ENCODE measurements around the gene OR1J2.
"Not testable (repeated sequence)": the region's sequence is repeated elsewhere in the genome, so short reads cannot be mapped to it uniquely, and the experiment has no call there.

OR1J2 gene

GRCh38 chr9:122510502-122510901 is at the start of gene OR1J2:
Gene OR1J2, plus strand, starts transcription at chr9:122510802. Its CDS starts 0 bp downstream, at chr9:122510802.
- DNase-seq: no peak

- DNase-seq: no peak
These were observed 46.6 kb upstream of the OR1J2 start for GRCh38 chr9:122463828-122464632.

GRCh38 chr9:122464633-122465567 is 45.7 kb upstream of the OR1J2 start:
- peak; percentile 19 for DNase-seq

- DNase-seq: no peak
These were observed 44.1 kb upstream of the OR1J2 start for GRCh38 chr9:122466456-122466855.

GRCh38 chr9:122468735-122469134 is 41.9 kb upstream of the OR1J2 start:
- DNase-seq: no peak

GRCh38 chr9:122474561-122474960 is 36.0 kb upstream of the OR1J2 start:
- DNase-seq: no peak

- no peak for DNase-seq
These were observed 34.9 kb upstream of the OR1J2 start for GRCh38 chr9:122475717-122476116.

- no peak for DNase-seq
These were observed 33.3 kb upstream of the OR1J2 start for GRCh38 chr9:122477346-122477745.

GRCh38 chr9:122477826-122478225 is 32.8 kb upstream of the OR1J2 start, which contains the start of gene OR1J1:
Gene OR1J1, minus strand, starts transcription at chr9:122477926. Its CDS starts 0 bp downstream, at chr9:122477926.
- DNase-seq: no peak

- no peak for DNase-seq
These were observed 31.5 kb upstream of the OR1J2 start for GRCh38 chr9:122479062-122479461.

- no peak for DNase-seq
These were observed 11.7 kb upstream of the OR1J2 start for GRCh38 chr9:122498883-122499288.

GRCh38 chr9:122506964-122507363 is 3.6 kb upstream of the OR1J2 start:
- DNase-seq: no peak

GRCh38 chr9:122518226-122518625 is 7.6 kb downstream of the OR1J2 start:
- no peak for DNase-seq

GRCh38 chr9:122518841-122519240 is 8.2 kb downstream of the OR1J2 start, which contains the start of gene OR1J4:
Gene OR1J4, plus strand, starts transcription at chr9:122519141. Its CDS starts 0 bp downstream, at chr9:122519141.
- DNase-seq: no peak

GRCh38 chr9:122519376-122519775 is 8.8 kb downstream of the OR1J2 start:
- no peak for DNase-seq

GRCh38 chr9:122526602-122527001 is 16.0 kb downstream of the OR1J2 start:
- no peak for DNase-seq

- DNase-seq: no peak
These were observed 16.6 kb downstream of the OR1J2 start, which contains the start of gene OR1N1 for GRCh38 chr9:122527193-122527592. Gene OR1N1, minus strand, starts transcription at chr9:122527293. Its CDS starts 0 bp downstream, at chr9:122527293.

- DNase-seq: not testable (repeated sequence)
These were observed 20.6 kb downstream of the OR1J2 start for GRCh38 chr9:122531157-122531556.

GRCh38 chr9:122536134-122536533 is 25.5 kb downstream of the OR1J2 start:
- DNase-seq: no peak

GRCh38 chr9:122537066-122537465 is 26.5 kb downstream of the OR1J2 start:
- DNase-seq: not testable (repeated sequence)

GRCh38 chr9:122538757-122539156 is 28.2 kb downstream of the OR1J2 start:
- DNase-seq: no peak

GRCh38 chr9:122546196-122546595 is 35.6 kb downstream of the OR1J2 start:
- no peak for DNase-seq

- DNase-seq: no peak
These were observed 40.8 kb downstream of the OR1J2 start for GRCh38 chr9:122551371-122551770.

Measured in NK-92 treated with Interleukin-12 subunit alpha and Interleukin-12 subunit beta, amount 100 ng/mL, for 24 hours (cell line).